UCSD-AML1 (cell line): ENCODE data around the gene OCIAD1.
"Not testable (repeated sequence)": the region's sequence is repeated elsewhere in the genome, so short reads cannot be mapped to it uniquely, and the experiment has no call there.

ENCODE experiments used
- DNase-seq: peaks from one replicate; lab custom pipeline; 2025; ENCODE audit not compliant: unreplicated experiment; lab: John Stamatoyannopoulos, UW

The OCIAD1 gene

GRCh38 chr4:48816971-48817370, 13.9 kb upstream of the OCIAD1 start:
- no peak for DNase-seq

DNA sequence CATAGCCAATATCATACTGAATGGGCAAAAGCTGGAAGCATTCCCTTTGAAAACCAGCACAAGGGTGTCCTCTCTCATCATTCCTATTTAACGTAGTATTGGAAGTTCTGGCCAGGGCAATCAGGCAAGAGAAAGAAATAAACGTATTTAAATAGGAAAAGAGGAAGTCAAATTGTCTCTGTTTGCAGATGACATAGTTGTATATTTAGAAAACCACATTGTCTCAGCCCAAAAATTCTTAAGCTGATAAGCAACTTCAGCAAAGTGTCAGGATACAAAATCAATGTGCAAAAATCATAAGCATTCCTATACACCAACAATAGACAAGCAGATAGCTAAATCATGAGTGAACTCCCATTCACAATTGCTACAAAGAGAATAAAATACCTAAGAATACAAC, 9.5 kb upstream of the OCIAD1 start:
- DNase-seq = not testable (repeated sequence)

- no peak for DNase-seq
Observed at GRCh38 chr4:48827622-48828021, 3.3 kb upstream of the OCIAD1 start.

GRCh38 chr4:48831532-48832030, 693 bp downstream of the OCIAD1 start:
- no peak for DNase-seq

GRCh38 chr4:48832571-48832970, 1.7 kb downstream of the OCIAD1 start:
- DNase-seq = no peak

GRCh38 chr4:48836658-48837057, 5.8 kb downstream of the OCIAD1 start:
- DNase-seq = no peak

DNA sequence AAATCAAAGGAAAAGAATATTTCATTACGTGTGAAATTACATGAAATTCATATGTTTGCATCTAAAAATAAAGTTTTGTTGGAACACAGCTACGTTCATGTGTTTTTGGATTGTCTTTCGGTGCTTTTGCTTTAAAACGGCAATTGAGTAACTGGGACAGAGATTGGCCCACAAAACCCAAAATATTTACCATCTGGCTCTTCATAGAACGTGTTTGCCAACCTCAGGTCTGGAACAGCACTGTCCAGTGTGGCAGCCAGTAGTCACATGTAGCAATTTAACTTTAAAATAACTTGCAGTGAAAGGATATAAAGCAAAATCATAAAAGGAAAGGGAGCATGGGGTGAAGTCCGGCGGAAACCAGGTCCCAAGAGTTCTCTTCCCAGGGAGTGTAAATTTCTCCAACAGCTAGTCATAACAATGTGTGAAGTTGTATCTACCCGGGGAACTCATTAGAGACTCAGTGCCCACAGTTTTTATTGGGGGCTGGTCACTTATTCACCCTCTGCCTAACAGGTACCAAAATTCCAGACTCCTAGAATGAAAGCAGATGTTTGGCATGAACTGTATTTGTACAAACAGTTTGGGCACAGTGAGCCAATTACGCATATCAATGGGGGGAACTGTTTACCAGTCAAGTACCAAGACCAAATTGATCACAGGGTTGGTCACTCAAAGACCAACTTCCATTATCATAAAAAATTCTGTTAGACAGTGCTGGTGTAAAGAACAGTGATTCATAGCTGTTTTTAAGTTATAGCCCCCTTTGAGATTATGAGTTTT, 10.3 kb downstream of the OCIAD1 start:
- no peak for DNase-seq

GRCh38 chr4:48844843-48845242, 14.0 kb downstream of the OCIAD1 start:
- DNase-seq = no peak

GRCh38 chr4:48848799-48849198, 17.9 kb downstream of the OCIAD1 start:
- not testable (repeated sequence) for DNase-seq

DNA sequence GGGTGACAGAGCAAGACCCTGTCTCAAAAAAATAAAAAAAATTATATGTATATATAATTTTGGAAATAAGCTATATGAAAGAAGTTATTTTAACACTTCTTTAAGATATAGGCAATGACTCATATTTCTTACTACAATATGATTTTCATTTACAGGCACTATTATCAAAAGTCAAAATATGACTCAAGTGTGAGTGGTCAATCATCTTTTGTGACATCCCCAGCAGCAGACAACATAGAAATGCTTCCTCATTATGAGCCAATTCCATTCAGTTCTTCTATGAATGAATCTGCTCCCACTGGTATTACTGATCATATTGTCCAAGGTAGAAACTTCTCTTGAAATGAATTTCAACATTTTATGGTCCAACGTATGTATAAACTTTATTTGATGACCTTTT, 20.8 kb downstream of the OCIAD1 start:
- DNase-seq = no peak

DNA sequence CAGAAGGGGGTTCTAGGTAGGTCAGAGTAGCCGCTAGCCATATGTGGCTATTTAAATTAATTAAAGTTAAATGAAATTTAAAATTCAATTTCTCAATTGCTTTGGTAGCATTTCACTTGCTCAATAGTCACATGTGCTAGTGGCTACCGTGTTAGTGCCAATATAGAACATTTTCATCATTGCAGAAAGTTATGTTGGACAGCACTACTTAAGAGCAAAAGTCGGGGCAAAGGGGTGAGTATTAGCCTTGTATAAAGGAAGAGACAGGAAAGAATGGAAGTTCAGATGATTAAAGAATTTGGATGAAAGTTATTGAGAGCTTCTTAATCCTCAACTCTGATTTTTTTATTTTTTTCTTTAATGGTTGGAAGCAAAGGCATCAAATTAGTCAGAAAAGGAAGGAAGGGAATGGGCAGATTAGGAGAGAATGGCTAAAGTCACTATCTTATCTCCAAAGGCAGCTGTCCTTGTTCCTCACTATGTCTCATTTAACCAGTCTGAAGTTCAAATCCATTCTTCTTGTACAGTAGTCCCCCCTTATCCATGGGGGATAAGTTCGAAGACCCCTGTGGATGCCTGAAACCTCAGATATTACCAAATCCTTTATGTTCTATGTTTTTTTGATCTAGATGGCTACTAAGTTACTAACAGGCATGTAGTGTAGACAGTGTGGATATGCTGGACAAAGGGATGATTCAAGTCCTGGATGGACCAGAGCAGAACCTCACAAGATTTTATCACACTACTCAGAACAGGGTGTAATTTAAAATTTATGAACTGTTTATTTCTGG, 22.9 kb downstream of the OCIAD1 start:
- DNase-seq = no peak

GRCh38 chr4:48854395-48854683, 23.5 kb downstream of the OCIAD1 start:
- DNase-seq = no peak

DNA sequence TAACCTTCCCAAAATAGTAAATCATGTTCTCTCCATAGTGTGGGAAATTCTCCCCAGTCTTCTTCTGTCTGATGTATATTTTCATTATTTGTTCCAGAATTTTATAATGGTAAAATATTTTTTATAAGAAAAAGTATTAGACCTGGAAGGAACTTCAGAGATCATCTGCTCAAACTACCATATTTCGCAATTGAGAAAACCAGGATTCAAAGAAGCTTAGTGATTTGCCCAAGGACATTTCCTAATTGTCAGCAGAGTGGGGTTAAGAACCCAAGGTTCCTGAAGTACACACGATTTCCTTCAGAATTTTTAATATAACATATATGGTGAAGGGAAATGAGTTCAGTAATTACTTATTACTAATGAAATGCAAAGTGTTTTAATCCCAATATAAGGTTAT, 24.1 kb downstream of the OCIAD1 start:
- no peak for DNase-seq

DNA sequence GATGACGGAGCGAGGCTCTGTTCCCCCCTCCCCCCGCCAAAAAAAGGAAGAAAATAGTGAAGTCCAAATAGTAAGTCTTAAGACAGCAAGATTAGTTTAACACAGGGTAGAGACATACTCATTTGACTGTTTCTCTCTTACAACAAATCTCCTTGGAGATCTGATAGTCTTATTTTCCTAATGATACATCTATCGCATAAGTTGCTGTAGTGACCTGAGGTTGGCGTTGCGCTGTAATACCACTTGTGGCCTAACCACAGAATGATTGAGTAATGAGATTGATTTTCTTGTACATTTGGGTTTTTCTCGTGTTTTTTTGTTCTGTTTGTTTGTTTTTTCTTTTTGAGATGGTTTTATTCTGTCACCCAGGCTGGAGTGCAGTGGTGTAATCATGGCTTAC, 27.2 kb downstream of the OCIAD1 start:
- DNase-seq = no peak

DNA sequence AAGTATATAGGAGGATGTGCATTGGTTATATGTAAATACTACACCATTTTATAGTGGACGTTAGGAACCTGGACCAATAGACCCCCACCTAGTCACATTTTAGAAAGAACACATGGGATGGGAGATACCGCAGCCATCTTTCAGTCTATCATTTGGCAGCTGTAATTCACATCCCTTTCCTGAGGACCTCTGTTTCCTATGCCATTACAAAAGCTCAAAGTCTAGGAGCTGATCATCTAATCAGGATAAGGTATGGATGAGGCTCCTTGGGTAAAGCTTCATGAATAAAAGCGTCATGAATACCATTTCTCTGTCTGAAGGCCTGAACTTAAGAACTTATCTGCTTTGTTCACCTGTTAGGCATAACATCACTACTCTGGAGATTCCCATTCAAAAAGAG, 31.1 kb downstream of the OCIAD1 start:
- no peak for DNase-seq

DNA sequence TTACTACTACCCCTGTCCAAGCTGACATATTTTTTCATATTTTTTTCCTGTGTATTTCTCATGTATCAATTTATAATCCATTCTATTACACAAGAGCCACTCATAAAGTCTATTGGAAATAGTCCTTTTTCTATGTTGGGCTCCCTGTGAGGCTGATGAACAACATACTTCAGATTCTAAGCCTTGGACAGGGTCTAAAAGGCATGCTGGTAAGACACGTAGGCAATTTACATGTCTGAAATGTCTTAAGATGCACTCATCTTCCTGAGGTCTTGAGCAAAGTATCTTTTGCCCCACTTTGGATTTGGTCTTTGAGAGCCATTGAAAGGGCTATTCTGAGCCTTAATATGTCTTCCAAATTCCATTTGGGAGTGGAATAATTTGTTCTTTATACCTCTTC, 31.8 kb downstream of the OCIAD1 start:
- no peak for DNase-seq

DNA sequence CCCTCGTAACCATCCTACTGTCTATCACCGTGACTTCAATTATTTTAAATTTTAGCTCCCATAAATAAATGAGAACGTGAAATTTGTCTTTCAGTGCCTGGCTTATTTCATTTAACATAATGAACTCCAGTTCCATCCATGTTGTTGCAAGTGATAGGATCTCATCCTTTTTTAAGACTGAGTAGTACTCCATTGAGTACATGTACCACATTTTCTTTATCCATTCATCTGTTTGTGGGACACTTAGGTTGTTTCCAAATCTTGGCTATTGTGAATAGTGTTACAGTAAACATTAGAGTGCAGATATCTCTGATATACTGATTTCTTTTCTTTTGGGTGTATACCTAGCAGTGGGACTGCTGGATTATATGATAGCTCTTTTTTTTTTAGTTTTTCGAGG, 32.8 kb downstream of the OCIAD1 start:
- DNase-seq = no peak

DNA sequence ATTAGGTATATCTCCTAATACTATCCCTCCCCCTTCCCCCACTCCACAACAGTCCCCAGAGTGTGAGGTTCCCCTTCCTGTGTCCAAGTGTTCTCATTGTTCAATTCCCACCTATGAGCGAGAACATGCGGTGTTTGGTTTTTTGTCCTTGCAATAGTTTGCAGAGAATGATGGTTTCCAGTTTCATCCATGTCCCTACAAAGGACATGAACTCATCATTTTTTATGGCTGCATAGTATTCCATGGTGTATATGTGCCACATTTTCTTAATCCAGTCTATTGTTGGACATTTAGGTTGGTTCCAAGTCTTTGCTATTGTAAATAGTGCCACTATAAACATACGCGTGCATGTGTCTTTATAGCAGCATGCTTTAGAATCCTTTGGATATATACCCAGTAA, 33.8 kb downstream of the OCIAD1 start:
- not testable (repeated sequence) for DNase-seq

GRCh38 chr4:48877827-48878535, 47.1 kb downstream of the OCIAD1 start:
- no peak for DNase-seq

GRCh38 chr4:48879561-48880442, 48.9 kb downstream of the OCIAD1 start:
- no peak for DNase-seq

GRCh38 chr4:48881646-48882045, 50.8 kb downstream of the OCIAD1 start:
- DNase-seq = not testable (repeated sequence)
